ENCODE results near the gene CD1C. TPM values are rescaled to one million over a fixed set of nuclear protein-coding genes. Genes with fewer than 3 reads are reported as not detected.
"Not testable (repeated sequence)": the region's sequence is repeated elsewhere in the genome, so short reads cannot be mapped to it uniquely, and the experiment has no call there.

CD1C gene
- not detected in 2 replicates for total RNA-seq

GRCh38 chr1:158289811-158290210 is at the start of gene CD1C:
Gene CD1C, plus strand, starts transcription at chr1:158289923. Its CDS starts 142 bp downstream, at chr1:158290065.
- no peak for DNase-seq (ENCODE audit: low read depth)

- DNase-seq (ENCODE audit: low read depth), result peak; percentile 30
These were observed 43.1 kb upstream of the CD1C start for GRCh38 chr1:158246650-158247049.

GRCh38 chr1:158248118-158248517 is 41.6 kb upstream of the CD1C start:
- DNase-seq (ENCODE audit: low read depth), result peak; percentile 2

- DNase-seq (ENCODE audit: low read depth), result no peak
These were observed 41.0 kb upstream of the CD1C start for GRCh38 chr1:158248771-158249170.

- DNase-seq (ENCODE audit: low read depth), result no peak
These were observed 40.1 kb upstream of the CD1C start for GRCh38 chr1:158249646-158250045.

GRCh38 chr1:158251163-158251562 is 38.6 kb upstream of the CD1C start:
- no peak for DNase-seq (ENCODE audit: low read depth)

GRCh38 chr1:158255656-158256055 is 34.1 kb upstream of the CD1C start:
- no peak for DNase-seq (ENCODE audit: low read depth)

- DNase-seq (ENCODE audit: low read depth), result not testable (repeated sequence)
These were observed 33.0 kb upstream of the CD1C start for GRCh38 chr1:158256747-158257146.

- DNase-seq (ENCODE audit: low read depth), result no peak
These were observed 31.8 kb upstream of the CD1C start for GRCh38 chr1:158257888-158258287.

- DNase-seq (ENCODE audit: low read depth), result no peak
These were observed 30.6 kb upstream of the CD1C start for GRCh38 chr1:158259117-158259516.

- no peak for DNase-seq (ENCODE audit: low read depth)
These were observed 17.0 kb upstream of the CD1C start for GRCh38 chr1:158272681-158273080.

- DNase-seq (ENCODE audit: low read depth), result peak; percentile 7
These were observed 14.9 kb upstream of the CD1C start for GRCh38 chr1:158274797-158275196.

GRCh38 chr1:158282421-158282820 is 7.3 kb upstream of the CD1C start:
- not testable (repeated sequence) for DNase-seq (ENCODE audit: low read depth)

- DNase-seq (ENCODE audit: low read depth), result peak; percentile 91
These were observed 5.8 kb upstream of the CD1C start for GRCh38 chr1:158283965-158284364.

- peak; percentile 86 for DNase-seq (ENCODE audit: low read depth)
These were observed 3.9 kb upstream of the CD1C start for GRCh38 chr1:158285756-158286241.

- DNase-seq (ENCODE audit: low read depth), result no peak
These were observed 3.2 kb upstream of the CD1C start for GRCh38 chr1:158286487-158286886.

- no peak for DNase-seq (ENCODE audit: low read depth)
These were observed 2.8 kb upstream of the CD1C start for GRCh38 chr1:158286941-158287346.

- no peak for DNase-seq (ENCODE audit: low read depth)
These were observed 660 bp downstream of the CD1C start for GRCh38 chr1:158290321-158290844.

- no peak for DNase-seq (ENCODE audit: low read depth)
These were observed 6.1 kb downstream of the CD1C start for GRCh38 chr1:158295791-158296190.

- DNase-seq (ENCODE audit: low read depth), result no peak
These were observed 20.9 kb downstream of the CD1C start for GRCh38 chr1:158310623-158311022.

GRCh38 chr1:158311066-158311465 is 21.3 kb downstream of the CD1C start:
- no peak for DNase-seq (ENCODE audit: low read depth)

- no peak for DNase-seq (ENCODE audit: low read depth)
These were observed 34.1 kb downstream of the CD1C start for GRCh38 chr1:158323866-158324265.

GRCh38 chr1:158324395-158324794 is 34.7 kb downstream of the CD1C start:
- DNase-seq (ENCODE audit: low read depth), result no peak

GRCh38 chr1:158327481-158327880 is 37.8 kb downstream of the CD1C start:
- DNase-seq (ENCODE audit: low read depth), result no peak
